ENCODE data around the gene KIR2DL4. TPM values are rescaled to one million over a fixed set of nuclear protein-coding genes. Genes with fewer than 3 reads are reported as not detected.
"Not testable (repeated sequence)": the region's sequence is repeated elsewhere in the genome, so short reads cannot be mapped to it uniquely, and the experiment has no call there.

The KIR2DL4 gene
- total RNA-seq, 2 donors from 2014 or later = not detected

DNA sequence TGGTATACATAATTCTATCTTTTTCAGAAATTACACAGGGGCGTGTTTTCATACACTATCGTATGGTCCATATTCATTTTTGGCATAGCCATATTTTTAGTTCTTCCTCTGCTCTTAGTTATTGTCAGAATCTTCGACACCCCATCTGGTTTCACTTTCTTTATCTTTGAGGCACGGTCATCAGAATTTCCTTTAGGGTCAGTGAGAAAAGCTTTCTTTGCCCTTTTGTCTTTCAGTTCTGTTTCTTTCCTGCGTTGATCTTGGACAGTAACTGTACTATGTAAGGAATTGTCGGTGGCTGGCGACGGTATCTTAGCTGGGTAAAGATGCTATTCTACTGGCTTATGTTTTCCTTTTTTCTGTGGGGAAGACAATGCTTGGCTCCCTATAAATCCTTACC, 10.6 kb upstream of the KIR2DL4 start:
- intact Hi-C loops (cut with DNase I) = no loop called here
- ATAC-seq (no peak), DNase-seq (no peak)

DNA sequence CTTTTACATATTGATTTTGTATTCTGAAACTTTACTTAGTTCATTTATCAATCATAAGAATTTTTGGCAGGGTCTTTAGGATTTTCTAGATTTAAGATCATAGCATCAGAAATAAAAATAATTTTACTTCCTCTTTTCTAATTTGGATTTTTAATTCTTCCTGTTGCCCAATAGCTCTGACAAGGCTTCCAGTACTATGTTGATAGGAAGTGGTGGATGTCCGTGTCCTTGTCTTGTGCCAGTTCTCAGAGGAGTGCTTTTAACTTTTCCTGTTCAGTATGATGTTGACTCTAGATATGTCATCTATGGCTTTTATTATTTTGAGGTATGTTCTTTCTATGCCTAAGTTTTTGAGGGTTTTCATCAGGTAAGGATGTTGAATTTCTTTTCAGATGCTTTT, 7.7 kb upstream of the KIR2DL4 start:
- DNase-seq = no peak
- intact Hi-C loops (cut with DNase I) = no loop called here
- no peak for ATAC-seq

GRCh38 chr19:54804101-54804500, 691 bp downstream of the KIR2DL4 start:
- intact Hi-C loops (cut with DNase I) = no loop called here
- DNase-seq (no peak), ATAC-seq (no peak)

- DNase-seq (no peak), ATAC-seq (no peak)
- intact Hi-C loops (cut with DNase I) = no loop called here
Observed at GRCh38 chr19:54804571-54804970, 1.2 kb downstream of the KIR2DL4 start.

- intact Hi-C loops (cut with DNase I) = no loop called here
- ATAC-seq (no peak), DNase-seq (no peak)
Observed at GRCh38 chr19:54805665-54806515, 2.5 kb downstream of the KIR2DL4 start.

- no peak for ATAC-seq
- no peak for DNase-seq
- intact Hi-C loops (cut with DNase I) = no loop called here
Observed at GRCh38 chr19:54806516-54806838, 3.1 kb downstream of the KIR2DL4 start.

DNA sequence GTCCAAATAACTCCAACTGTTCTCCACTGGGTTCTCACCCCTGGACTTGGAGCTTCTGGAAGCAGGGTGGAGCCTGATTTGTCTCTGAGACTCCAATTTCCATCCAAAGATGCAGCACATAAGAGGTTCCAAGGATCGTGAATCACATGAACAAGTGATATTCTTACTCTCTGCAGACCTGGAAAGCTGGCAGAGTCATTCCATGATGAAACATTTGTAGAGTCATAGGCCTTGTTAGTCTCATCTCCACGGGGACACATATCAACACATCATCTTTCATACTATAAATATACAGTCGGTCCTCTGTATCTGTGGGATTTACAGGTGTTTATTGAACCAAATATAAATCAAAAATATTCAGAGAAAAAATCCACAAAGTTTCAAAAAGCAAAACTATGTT, 11.2 kb downstream of the KIR2DL4 start:
- DNase-seq; ATAC-seq; intact Hi-C loops (cut with DNase I): not testable (repeated sequence)

GRCh38 chr19:54816251-54816650, 12.8 kb downstream of the KIR2DL4 start, which contains the start of gene KIR3DL1:
Gene KIR3DL1, plus strand, starts transcription at chr19:54816468.
- ATAC-seq; intact Hi-C loops (cut with DNase I); DNase-seq: not testable (repeated sequence)

- intact Hi-C loops (cut with DNase I) = no loop called here
- ATAC-seq = no peak
- no peak for DNase-seq
Observed at GRCh38 chr19:54817670-54818536, 14.5 kb downstream of the KIR2DL4 start.

GRCh38 chr19:54824416-54824815, 21.0 kb downstream of the KIR2DL4 start:
- DNase-seq; ATAC-seq; intact Hi-C loops (cut with DNase I): not testable (repeated sequence)

DNA sequence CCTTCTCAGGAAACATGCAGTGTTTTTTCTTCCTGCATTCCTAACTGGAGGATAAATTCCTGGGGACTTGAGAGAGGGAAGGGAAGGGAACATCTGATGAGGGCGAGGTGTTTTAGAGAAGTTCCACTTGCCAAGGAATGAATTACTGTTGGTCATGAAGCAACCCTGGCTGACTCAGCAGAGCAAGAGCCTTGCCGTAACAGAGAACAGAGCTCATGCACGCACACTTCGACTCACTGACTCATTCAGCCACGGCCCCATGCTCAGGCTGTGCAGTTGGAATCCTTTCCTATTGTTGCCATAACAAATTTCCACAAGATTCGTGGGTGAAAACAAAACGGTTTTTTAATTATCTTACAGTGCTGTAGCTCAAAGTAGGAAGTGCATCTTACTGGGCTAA, 21.9 kb downstream of the KIR2DL4 start:
- DNase-seq; intact Hi-C loops (cut with DNase I); ATAC-seq: not testable (repeated sequence)

GRCh38 chr19:54828064-54828463, 24.7 kb downstream of the KIR2DL4 start:
- intact Hi-C loops (cut with DNase I); ATAC-seq; DNase-seq: not testable (repeated sequence)

GRCh38 chr19:54832496-54832895, 29.1 kb downstream of the KIR2DL4 start, which contains the start of gene KIR2DS4:
Gene KIR2DS4, plus strand, starts transcription at chr19:54832676.
- DNase-seq; ATAC-seq; intact Hi-C loops (cut with DNase I): not testable (repeated sequence)

- DNase-seq; intact Hi-C loops (cut with DNase I); ATAC-seq: not testable (repeated sequence)
Observed at GRCh38 chr19:54835126-54835525, 31.7 kb downstream of the KIR2DL4 start.

GRCh38 chr19:54837522-54837921, 34.1 kb downstream of the KIR2DL4 start:
- ATAC-seq; intact Hi-C loops (cut with DNase I); DNase-seq: not testable (repeated sequence)

DNA sequence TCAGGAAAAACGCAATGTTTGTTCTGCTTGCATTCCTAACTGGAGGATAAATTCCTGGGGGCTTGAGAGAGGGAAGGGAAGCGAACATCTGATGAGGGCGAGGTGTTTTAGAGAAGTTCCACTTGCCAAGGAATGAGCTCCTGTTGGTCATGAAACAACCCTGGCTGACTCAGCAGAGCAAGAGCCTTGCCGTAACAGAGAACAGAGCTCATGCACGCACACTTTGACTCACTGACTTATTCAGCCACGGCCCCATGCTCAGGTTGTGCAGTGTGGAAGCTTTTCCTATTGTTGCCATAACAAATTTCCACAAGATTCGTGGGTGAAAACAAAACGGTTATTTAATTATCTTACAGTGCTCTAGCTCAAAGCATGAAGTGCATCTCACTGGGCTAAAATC, 39.8 kb downstream of the KIR2DL4 start:
- ATAC-seq; intact Hi-C loops (cut with DNase I); DNase-seq: not testable (repeated sequence)

DNA sequence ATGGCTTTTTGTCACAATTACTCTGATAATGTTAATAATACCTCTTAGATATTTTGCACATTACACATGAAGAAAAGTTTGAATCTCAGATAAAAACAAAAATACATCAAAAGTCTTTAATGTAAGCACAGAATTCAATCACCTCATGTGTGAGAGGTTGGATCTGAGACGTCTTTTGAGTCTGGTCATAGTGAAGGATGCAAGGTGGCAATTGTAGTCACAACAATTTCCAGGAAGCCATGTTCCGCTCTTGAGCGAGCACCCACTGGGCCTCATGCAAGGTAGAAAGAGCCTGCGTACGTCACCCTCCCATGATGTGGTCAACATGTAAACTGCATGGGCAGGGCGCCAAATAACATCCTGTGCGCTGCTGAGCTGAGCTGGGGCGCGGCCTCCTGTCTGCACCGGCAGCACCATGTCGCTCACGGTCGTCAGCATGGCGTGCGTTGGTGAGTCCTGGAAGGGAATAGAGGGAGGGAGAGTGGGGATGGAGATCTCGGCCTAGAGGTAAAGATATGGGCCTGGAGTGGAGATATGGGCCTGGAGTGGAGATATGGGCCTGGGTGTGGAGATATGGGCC, 46.7 kb downstream of the KIR2DL4 start, which contains the start of gene KIR3DL2:
Gene KIR3DL2 (plus strand): TSS at position 383 of the 580 bp plus-strand sequence. CDS start 33 bp downstream, at position 416.
- ATAC-seq; DNase-seq; intact Hi-C loops (cut with DNase I): not testable (repeated sequence)

DNA sequence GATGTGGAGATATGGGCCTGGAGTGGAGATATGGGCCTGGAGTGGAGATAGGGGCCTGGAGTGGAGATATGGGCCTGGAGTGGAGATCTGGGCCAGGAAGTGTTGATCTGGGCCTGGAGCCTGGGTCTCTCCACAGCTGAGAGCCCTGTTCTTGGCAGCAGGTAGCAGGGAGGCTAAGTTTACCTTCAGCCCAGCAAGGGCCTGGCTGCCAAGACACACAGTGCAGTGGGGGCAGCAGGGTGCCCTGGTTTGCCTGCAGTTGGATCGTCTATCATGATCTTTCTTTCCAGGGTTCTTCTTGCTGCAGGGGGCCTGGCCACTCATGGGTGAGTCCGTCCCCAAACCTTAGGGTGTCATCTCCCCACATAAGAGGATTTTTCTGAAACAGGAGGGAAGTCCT, 47.5 kb downstream of the KIR2DL4 start:
- no peak for ATAC-seq
- no peak for DNase-seq
- intact Hi-C loops (cut with DNase I) = no loop called here

DNA sequence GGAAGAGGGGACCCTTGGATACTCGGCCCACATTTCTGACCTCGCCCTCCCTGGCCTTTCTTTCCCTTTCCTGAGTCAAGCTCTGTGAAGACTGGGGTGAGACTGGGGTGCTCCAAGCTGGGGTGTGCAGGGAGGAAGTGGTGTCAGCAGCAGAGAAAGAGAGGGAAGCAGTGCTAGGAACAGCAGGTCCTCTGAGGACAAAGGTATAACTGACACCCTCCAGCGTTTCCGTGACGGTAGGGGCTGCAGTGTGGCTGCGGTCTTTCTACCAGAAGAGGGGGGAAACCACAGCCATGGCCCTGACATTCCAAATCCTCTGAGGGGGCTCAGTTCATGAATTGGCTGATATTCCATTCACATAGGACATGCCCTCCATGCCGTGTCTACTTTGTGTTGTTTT, 47.9 kb downstream of the KIR2DL4 start:
- DNase-seq (no peak), ATAC-seq (no peak)
- intact Hi-C loops (cut with DNase I) = no loop called here

All from left cardiac atrium (tissue), 4 donors.